SK-N-MC (cell line): Measurements from ENCODE around the gene BFSP2.
"Not testable (repeated sequence)": the region's sequence is repeated elsewhere in the genome, so short reads cannot be mapped to it uniquely, and the experiment has no call there.

Experiments used
- EZH2 ChIP-seq: fragments of 200-600 bp; sonication (generic); IDR thresholded peaks from one replicate; pipeline ENCODE4 v1.6.1; 2017; ENCODE audit warnings: antibody characterized with exemption
- POLR2AphosphoS5 ChIP-seq: IDR thresholded peaks from 2 replicates; pipeline ENCODE4 v1.6.1; 2012; ENCODE audit warnings: mild to moderate bottlenecking, low read depth, low read length, borderline replicate concordance

DNA sequence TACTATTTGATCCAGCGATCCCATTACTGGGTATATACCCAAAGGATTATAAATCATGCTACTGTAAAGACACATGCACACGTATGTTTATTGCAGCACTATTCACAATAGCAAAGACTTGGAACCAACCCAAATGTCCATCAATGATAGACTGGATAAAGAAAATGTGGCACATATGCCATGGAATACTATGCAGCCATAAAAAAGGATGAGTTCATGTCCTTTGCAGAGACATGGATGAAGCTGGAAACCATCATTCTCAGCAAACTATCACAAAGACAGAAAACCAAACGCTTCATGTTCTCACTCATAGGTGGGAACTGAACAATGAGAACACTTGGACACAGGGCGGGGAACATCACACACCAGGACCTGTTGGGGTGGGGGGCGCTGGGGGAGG, 82.6 kb downstream of the BFSP2 start:
- not testable (repeated sequence) for TF ChIP-seq POLR2AphosphoS5, EZH2
